PC-3 (cell line): ENCODE results near the gene NFATC1. TPM values are rescaled to one million over a fixed set of nuclear protein-coding genes. Genes with fewer than 3 reads are reported as not detected.

Experiments used
- ATAC-seq: fragments of 200-7000 bp; cut with Tn5 transposase; 2 replicates; pipeline ENCODE4 v1.9.1; 2020; ENCODE audit warnings: mild to moderate bottlenecking, moderate library complexity
- BruUV-seq: library from RNA; stranded (reverse); fragments of 400-500 nt; replicated peaks from 2 replicates; lab custom pipeline; 2021; lab: Mats Ljungman, UMichigan
- CTCF ChIA-PET: fragments of 300-600 bp; sonication (Branson Sonifier 250); formaldehyde crosslinking; loops from one replicate; lab custom pipeline; 2022; ENCODE audit warnings: antibody characterized with exemption; lab: Charles Lee
- POLR2A ChIA-PET: fragments of 300-600 bp; sonication (Branson Sonifier 250); formaldehyde crosslinking; loops from one replicate; lab custom pipeline; 2022; ENCODE audit warnings: antibody characterized with exemption; ENCODE audit not compliant: unreplicated experiment; lab: Charles Lee
- DNase-seq: peaks from one replicate; pipeline ENCODE4 v3.0.0-alpha.2; 2015
- H2AFZ ChIP-seq: fragments of 300-600 bp; sonication (generic); 2 replicates; pipeline ENCODE4 v1.6.0; 2016; ENCODE audit warnings: antibody characterized with exemption, low read length
- H3F3A ChIP-seq: fragments of 300-600 bp; sonication (generic); one replicate; pipeline ENCODE4 v1.6.0; 2017; ENCODE audit warnings: antibody characterized with exemption, low read length, control low read depth, mild to moderate bottlenecking; ENCODE audit not compliant: unreplicated experiment
- H3K27ac ChIP-seq: fragments of 300-600 bp; sonication (generic); 2 replicates; pipeline ENCODE4 v1.5.1; 2016; ENCODE audit warnings: mild to moderate bottlenecking, low read length
- H3K27me3 ChIP-seq: fragments of 300-600 bp; sonication (generic); 2 replicates; pipeline ENCODE4 v1.6.1; 2016; ENCODE audit warnings: low read length, mixed read lengths
- H3K36me3 ChIP-seq: fragments of 300-600 bp; sonication (generic); 2 replicates; pipeline ENCODE4 v1.6.1; 2016; ENCODE audit warnings: low read depth, mixed run types, low read length, mixed read lengths
- H3K4me1 ChIP-seq: fragments of 300-600 bp; sonication (generic); 2 replicates; pipeline ENCODE4 v1.5.1; 2016; ENCODE audit warnings: low read length; ENCODE audit not compliant: insufficient read depth
- H3K4me2 ChIP-seq: fragments of 300-600 bp; sonication (generic); 2 replicates; pipeline ENCODE4 v1.6.0; 2016; ENCODE audit warnings: low read length
- H3K4me3 ChIP-seq: fragments of 300-600 bp; sonication (generic); 2 replicates; pipeline ENCODE4 v1.5.1; 2016; ENCODE audit warnings: mild to moderate bottlenecking, low read length, mixed read lengths
- H3K79me2 ChIP-seq: fragments of 300-600 bp; sonication (generic); 2 replicates; pipeline ENCODE4 v1.6.1; 2017; ENCODE audit warnings: low read length, mixed read lengths
- H3K9ac ChIP-seq: fragments of 300-600 bp; sonication (generic); 2 replicates; pipeline ENCODE4 v1.6.0; 2016; ENCODE audit warnings: mild to moderate bottlenecking, low read length
- H3K9me2 ChIP-seq: fragments of 300-600 bp; sonication (generic); replicated peaks from 2 replicates; pipeline ENCODE4 v1.6.1; 2016; ENCODE audit warnings: mixed run types, low read length, mixed read lengths
- H3K9me3 ChIP-seq: fragments of 300-600 bp; sonication (generic); 2 replicates; pipeline ENCODE4 v1.6.1; 2016; ENCODE audit warnings: low read length, mixed read lengths
- H4K20me1 ChIP-seq: fragments of 300-600 bp; sonication (generic); 2 replicates; pipeline ENCODE4 v1.6.1; 2016; ENCODE audit warnings: low read length, mixed read lengths
- EZH2 ChIP-seq: fragments of 300-600 bp; sonication (generic); IDR thresholded peaks from one replicate; pipeline ENCODE4 v1.6.1; 2017; ENCODE audit warnings: antibody characterized with exemption, mild to moderate bottlenecking, low read length; ENCODE audit not compliant: unreplicated experiment
- EZH2phosphoT487 ChIP-seq: fragments of 300-600 bp; sonication (generic); IDR thresholded peaks from 2 replicates; pipeline ENCODE4 v1.6.1; 2018; ENCODE audit warnings: mild to moderate bottlenecking, antibody characterized with exemption, low read length, borderline replicate concordance
- intact Hi-C: fragments of 100-400 bp; cut with micrococcal nuclease; formaldehyde crosslinking; loops from 2 replicates; pipeline ENCODE4 v1.9.0; 2023
- total RNA-seq: library from RNA; depleted of rRNA; stranded (reverse); fragments of >200 nt; gene quantifications from 2 replicates; pipeline ENCODE4 v1.2.3, GENCODE V29; 2014
- TF ChIP-seq, protein P1 (sequence below): fragments of 300-600 bp; sonication (generic); conservative IDR thresholded peaks from 2 replicates; pipeline ENCODE4 v1.5.1; 2017; ENCODE audit warnings: antibody characterized with exemption, low read depth, mild to moderate bottlenecking, low read length

Gene NFATC1
- total RNA-seq, 1 experiment from 2014 or later: 5.9 TPM

DNA sequence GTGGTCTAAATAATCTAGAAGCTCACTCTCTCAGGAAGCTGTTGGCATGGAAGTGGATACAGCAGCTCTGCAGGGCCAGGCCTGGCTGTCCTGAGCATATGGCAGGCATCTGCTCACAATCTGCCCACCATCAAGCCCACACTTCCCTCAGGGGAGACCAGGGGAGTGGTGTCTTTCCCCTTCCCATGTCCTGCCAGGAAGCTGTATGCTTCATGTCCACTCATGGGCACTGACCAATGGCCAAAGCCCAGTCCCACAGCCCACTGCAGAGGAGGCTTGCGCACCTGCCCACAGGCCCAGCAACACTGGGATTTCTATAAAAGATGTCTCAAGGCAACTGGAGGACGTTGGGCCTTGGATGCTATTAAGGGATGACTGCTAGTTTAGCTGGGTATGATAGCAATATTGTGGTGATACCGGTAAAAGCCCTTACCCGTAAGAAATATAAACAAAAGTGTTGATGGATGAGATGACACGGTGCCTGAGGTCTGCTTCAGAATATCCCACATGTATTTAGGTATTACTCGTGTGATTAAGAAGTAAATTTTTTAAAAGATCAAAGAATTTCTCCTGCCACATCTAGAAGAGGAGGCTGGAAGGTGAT, 177.2 kb downstream of the NFATC1 start:
- Histone ChIP-seq H3K4me1 (no peaks in the 10 kb centered on the region), H3K79me2 (no peaks in the 10 kb centered on the region), H3K9me3 (peaks cover 6% of the 10 kb centered on the region; the same call in 1 of the 2 replicates), H4K20me1 (no peaks in the 10 kb centered on the region), H3K9ac (no peak overlapping the region), H3K27ac (no peak overlapping the region), H3K36me3 (no peaks in the 10 kb centered on the region), H2AFZ (no peak overlapping the region), H3K4me2 (no peak overlapping the region), H3K27me3 (peaks cover 24% of the 10 kb centered on the region), H3F3A (no peaks in the 10 kb centered on the region), H3K9me2 (no peaks in the 10 kb centered on the region), H3K4me3 (no peak overlapping the region)
- DNase-seq: no peak
- intact Hi-C loops: no loop called here
- no TSS peak for BruUV-seq
- ATAC-seq: no peak
- CTCF ChIA-PET: no interaction called here
- TF ChIP-seq EZH2phosphoT487 (no peak), EZH2 (no peak)
- TF ChIP-seq, protein P1, sequence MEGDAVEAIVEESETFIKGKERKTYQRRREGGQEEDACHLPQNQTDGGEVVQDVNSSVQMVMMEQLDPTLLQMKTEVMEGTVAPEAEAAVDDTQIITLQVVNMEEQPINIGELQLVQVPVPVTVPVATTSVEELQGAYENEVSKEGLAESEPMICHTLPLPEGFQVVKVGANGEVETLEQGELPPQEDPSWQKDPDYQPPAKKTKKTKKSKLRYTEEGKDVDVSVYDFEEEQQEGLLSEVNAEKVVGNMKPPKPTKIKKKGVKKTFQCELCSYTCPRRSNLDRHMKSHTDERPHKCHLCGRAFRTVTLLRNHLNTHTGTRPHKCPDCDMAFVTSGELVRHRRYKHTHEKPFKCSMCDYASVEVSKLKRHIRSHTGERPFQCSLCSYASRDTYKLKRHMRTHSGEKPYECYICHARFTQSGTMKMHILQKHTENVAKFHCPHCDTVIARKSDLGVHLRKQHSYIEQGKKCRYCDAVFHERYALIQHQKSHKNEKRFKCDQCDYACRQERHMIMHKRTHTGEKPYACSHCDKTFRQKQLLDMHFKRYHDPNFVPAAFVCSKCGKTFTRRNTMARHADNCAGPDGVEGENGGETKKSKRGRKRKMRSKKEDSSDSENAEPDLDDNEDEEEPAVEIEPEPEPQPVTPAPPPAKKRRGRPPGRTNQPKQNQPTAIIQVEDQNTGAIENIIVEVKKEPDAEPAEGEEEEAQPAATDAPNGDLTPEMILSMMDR: no peak
- POLR2A ChIA-PET: no interaction called here

DNA sequence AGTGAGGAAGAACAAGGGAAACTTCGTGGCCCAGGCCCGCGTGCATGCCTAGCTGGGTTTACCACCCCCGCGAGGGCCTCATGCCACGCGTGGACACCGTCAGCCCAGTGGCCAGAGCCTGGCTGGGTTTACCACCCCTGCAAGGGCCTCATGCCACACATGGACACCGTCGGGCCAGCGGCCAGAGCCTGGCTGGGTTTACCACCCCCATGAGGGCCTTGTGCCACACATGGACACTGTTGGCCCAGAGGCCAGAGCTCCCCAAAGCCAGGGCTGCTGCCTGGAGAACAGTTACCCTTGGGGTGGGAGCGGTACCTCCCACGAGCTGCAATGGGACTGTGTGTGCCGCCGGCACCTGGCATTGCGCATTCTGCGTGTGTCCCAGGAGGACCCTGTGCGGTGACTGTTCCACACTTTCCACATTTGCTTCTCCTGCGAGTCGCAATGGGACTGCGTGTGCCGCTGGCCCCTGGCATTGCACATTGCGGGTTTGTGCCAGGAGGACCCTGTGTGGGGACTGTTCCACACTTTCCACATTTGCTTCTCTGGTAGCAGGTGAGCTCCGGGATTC, 178.3 kb downstream of the NFATC1 start:
- no peaks in the 10 kb centered on the region for H3F3A ChIP-seq
- intact Hi-C loops: no loop called here

More for the DNA sequence above, 178.3 kb downstream of the NFATC1 start:
- DNase-seq: no peak
- POLR2A ChIA-PET: no interaction called here
- Histone ChIP-seq H3K4me2 (no peak overlapping the region), H3K9ac (no peak overlapping the region), H4K20me1 (no peaks in the 10 kb centered on the region), H3K9me3 (peaks cover 6% of the 10 kb centered on the region; the same call in 1 of the 2 replicates), H3K27ac (no peak overlapping the region), H3K79me2 (no peaks in the 10 kb centered on the region), H3K36me3 (no peaks in the 10 kb centered on the region), H2AFZ (no peak overlapping the region), H3K9me2 (no peaks in the 10 kb centered on the region), H3K4me1 (no peaks in the 10 kb centered on the region), H3K4me3 (no peak overlapping the region), H3K27me3 (peaks cover 14% of the 10 kb centered on the region)
- TF ChIP-seq EZH2 (no peak), EZH2phosphoT487 (no peak)
- TF ChIP-seq, protein P1: no peak
- CTCF ChIA-PET: no interaction called here
- BruUV-seq: no TSS peak
- ATAC-seq: no peak
